SK-N-SH (cell line): ENCODE results near the gene MYCBPAP. TPM values are rescaled to one million over a fixed set of nuclear protein-coding genes. Genes with fewer than 3 reads are reported as not detected.

Experiments used
- CTCF ChIA-PET: fragments of 300-600, 350-600 bp; formaldehyde crosslinking; extraction: SDS; loops from one replicate; lab custom pipeline; 2021; lab: Yijun Ruan, JAX
- POLR2A ChIA-PET: fragments of 350-600 bp; sonication (Branson Sonifier 250); formaldehyde crosslinking; extraction: SDS; loops from one replicate; lab custom pipeline; 2020; ENCODE audit warnings: antibody characterized with exemption, inconsistent platforms; lab: Yijun Ruan, JAX
- DNase-seq: peaks from one replicate; pipeline ENCODE4 v3.0.0; 2012
- H2AFZ ChIP-seq: fragments of 200-600 bp; sonication (generic); 2 replicates; pipeline ENCODE4 v1.8.1; 2016; ENCODE audit warnings: antibody characterized with exemption, mild to moderate bottlenecking, low read depth
- H3F3A ChIP-seq: fragments of 200-600 bp; sonication (generic); replicated peaks from 2 replicates; pipeline ENCODE3; 2016; ENCODE audit warnings: antibody characterized with exemption, mild to moderate bottlenecking; ENCODE audit not compliant: insufficient read depth
- H3K27ac ChIP-seq, 2 experiments: fragments of 200-500 bp in 1 of 2; fragments of 200-600 bp in 1 of 2; sonication (Bioruptor generic) in 1 of 2; sonication (generic), shearing (Covaris generic) in 1 of 2; 2 replicates each; pipeline versions ENCODE4 v1.5.1 to v1.6.1; 2014 to 2016; ENCODE audit warnings: low read depth in 2 of 2, inconsistent platforms in 1 of 2, low read length in 1 of 2, mild to moderate bottlenecking in 1 of 2, mixed read lengths in 1 of 2
- H3K27me3 ChIP-seq: fragments of 200-600 bp; sonication (generic), shearing (Covaris generic); 2 replicates; pipeline ENCODE4 v1.6.1; 2016; ENCODE audit warnings: mixed run types; ENCODE audit not compliant: insufficient read depth
- H3K36me3 ChIP-seq, 2 experiments: fragments of 200-500 bp in 1 of 2; fragments of 200-600 bp in 1 of 2; sonication (Bioruptor generic) in 1 of 2; sonication (generic) in 1 of 2; replicated peaks in 1 of 2; 2 replicates each; pipeline versions ENCODE3 to v1.5.1; 2014 to 2016; ENCODE audit warnings: low read length in 1 of 2, mild to moderate bottlenecking in 1 of 2; ENCODE audit not compliant: insufficient read depth in 2 of 2, control insufficient read depth in 1 of 2
- H3K4me1 ChIP-seq, 2 experiments: fragments of 200-500 bp in 1 of 2; fragments of 200-600 bp in 1 of 2; sonication (Bioruptor generic) in 1 of 2; sonication (generic), shearing (Covaris generic) in 1 of 2; 2 replicates each; pipeline versions ENCODE4 v1.5.1 to v1.6.1; 2014 to 2016; ENCODE audit warnings: low read depth in 1 of 2, low read length in 1 of 2, mixed run types in 1 of 2; ENCODE audit not compliant: insufficient read depth in 2 of 2, control insufficient read depth in 1 of 2
- H3K4me2 ChIP-seq: fragments of 200-600 bp; sonication (generic), shearing (Covaris generic); 2 replicates; pipeline ENCODE4 v1.6.1; 2017; ENCODE audit warnings: mixed run types
- H3K4me3 ChIP-seq, 2 experiments: fragments of 200-500 bp in 1 of 2; fragments of 200-600 bp in 1 of 2; sonication (Bioruptor generic) in 1 of 2; sonication (generic), shearing (Covaris generic) in 1 of 2; 2 replicates each; pipeline versions ENCODE4 v1.5.1 to v1.8.1; 2014 to 2016; ENCODE audit warnings: low read depth in 2 of 2, inconsistent platforms in 1 of 2, low read length in 1 of 2, mild to moderate bottlenecking in 1 of 2, mixed read lengths in 1 of 2, moderate library complexity in 1 of 2
- H3K79me2 ChIP-seq: fragments of 200-600 bp; sonication (generic); 2 replicates; pipeline ENCODE4 v1.8.1; 2017; ENCODE audit warnings: mild to moderate bottlenecking; ENCODE audit not compliant: insufficient read depth
- H3K9ac ChIP-seq: fragments of 200-600 bp; sonication (generic); 2 replicates; pipeline ENCODE4 v1.6.1; 2017; ENCODE audit warnings: mixed run types
- H3K9me2 ChIP-seq: fragments of 200-600 bp; sonication (generic); 2 replicates; pipeline ENCODE4 v1.6.1; 2017; ENCODE audit warnings: mixed run types
- H3K9me3 ChIP-seq: fragments of 200-600 bp; sonication (generic); 2 replicates; pipeline ENCODE4 v1.6.1; 2017; ENCODE audit warnings: mixed run types, mild to moderate bottlenecking, moderate library complexity
- H4K20me1 ChIP-seq: fragments of 200-600 bp; sonication (generic); 2 replicates; pipeline ENCODE4 v1.6.1; 2017; ENCODE audit warnings: mild to moderate bottlenecking, mixed run types; ENCODE audit not compliant: insufficient read depth
- EP300 ChIP-seq, 2 experiments: IDR thresholded peaks; 2 replicates each; pipeline versions ENCODE4 v1.4.0 to v1.6.1; 2012; ENCODE audit warnings: borderline replicate concordance in 1 of 2, low read depth in 1 of 2, low read length in 1 of 2
- FOXM1 ChIP-seq: IDR thresholded peaks from 2 replicates; pipeline ENCODE4 v1.4.0; 2012; ENCODE audit warnings: low read depth, mild to moderate bottlenecking
- GATA2 ChIP-seq: sonication (generic); formaldehyde crosslinking; IDR thresholded peaks from 2 replicates; pipeline ENCODE4 v1.5.0; 2020; ENCODE audit warnings: mild to moderate bottlenecking, missing genetic modification reagents
- MAX ChIP-seq: IDR thresholded peaks from 2 replicates; pipeline ENCODE4 v1.4.0; 2012; ENCODE audit warnings: low read depth
- MXI1 ChIP-seq: IDR thresholded peaks from 2 replicates; pipeline ENCODE4 v1.6.1; 2012; ENCODE audit warnings: mild to moderate bottlenecking, low read depth, low read length, improper control_type of control experiment
- NFIC ChIP-seq: IDR thresholded peaks from 2 replicates; pipeline ENCODE4 v1.4.0; 2012; ENCODE audit warnings: borderline replicate concordance
- PBX3 ChIP-seq: IDR thresholded peaks from 2 replicates; pipeline ENCODE4; 2012
- POLR2AphosphoS5 ChIP-seq: IDR thresholded peaks from 2 replicates; pipeline ENCODE4 v1.6.1; 2012; ENCODE audit warnings: low read depth, low read length
- RAD21 ChIP-seq: IDR thresholded peaks from 2 replicates; pipeline ENCODE4 v1.6.1; 2012; ENCODE audit warnings: mild to moderate bottlenecking, low read length
- REST ChIP-seq: IDR thresholded peaks from 2 replicates; pipeline ENCODE4 v1.6.1; 2012; ENCODE audit warnings: mild to moderate bottlenecking, low read depth, low read length, moderate library complexity
- TEAD4 ChIP-seq: IDR thresholded peaks from 2 replicates; pipeline ENCODE4 v1.4.0; 2012; ENCODE audit warnings: mild to moderate bottlenecking, borderline replicate concordance; ENCODE audit not compliant: insufficient read depth
- USF1 ChIP-seq: IDR thresholded peaks from 2 replicates; pipeline ENCODE4 v1.4.0; 2012; ENCODE audit warnings: low read depth, borderline replicate concordance
- WGBS: methylation state at CpG from one replicate; pipeline ENCODE4 v1.1.6; 2017; ENCODE audit warnings: low lambda C conversion rate; 5-methylcytosine and 5-hydroxymethylcytosine counted together
- polyA plus RNA-seq, 3 experiments: library from polyadenylated mRNA; depleted of rRNA; stranded (reverse); fragments of >200 nt; gene quantifications; 2 replicates each; pipeline ENCODE4 v1.2.3, GENCODE V29; 2012

Gene MYCBPAP
- polyA plus RNA-seq, 1 of the 3 experiments (the other 2 are of a cell fraction), result 2.4 TPM

- no peak for TF ChIP-seq REST
- no peak for TF ChIP-seq MAX
These were observed 46.0 kb downstream of the MYCBPAP start (continued) for GRCh38 chr17:50554201-50554600.

GRCh38 chr17:50556803-50557202, 48.6 kb downstream of the MYCBPAP start:
- TF ChIP-seq RAD21 (peak; percentile 29; the same call in 1 of the 2 replicates), TEAD4 (no peak), GATA2 (CRISPR knock-in tag) (no peak), USF1 (no peak), MAX (no peak), PBX3 (no peak), POLR2AphosphoS5 (0 out of 2 replicates have a peak, but pooled peaks have one; percentile 23), EP300 (IDR thresholded peaks at IDR 0.05; ENCODE audit: borderline replicate concordance in 1 of 2, low read depth in 1 of 2, low read length in 1 of 2) (peak in 1 of 2 experiments; percentile 53; a peak in 1 of 4 replicates), NFIC (no peak), FOXM1 (no peak), MXI1 (peak; percentile 70)
- Histone ChIP-seq H4K20me1 (no peaks in the 10 kb centered on the region), H3F3A (peaks cover 11% of the 10 kb centered on the region), H3K27ac (peak overlapping the region in 1 of 2 experiments; percentile 75; a peak in 2 of 4 replicates), H3K27me3 (peaks cover 8% of the 10 kb centered on the region), H3K9me3 (no peaks in the 10 kb centered on the region), H3K4me2 (no peak overlapping the region), H3K9me2 (no peaks in the 10 kb centered on the region), H3K4me1 (peaks cover 7 to 48% of the 10 kb centered on the region in 2 experiments; a peak in 3 of 4 replicates), H3K36me3 (peaks cover 2 to 12% of the 10 kb centered on the region in 2 experiments), H3K79me2 (no peaks in the 10 kb centered on the region), H3K4me3 (no peak overlapping the region), H2AFZ (no peak overlapping the region), H3K9ac (no peak overlapping the region)
- ChIA-PET CTCF (interaction anchor here (0.6 to 24.2 kb wide), 15 partner anchors 10 to 162 kb away, joined by 3 to 1212 read pairs (median 3); partner anchors contain the start of genes LUC7L3 and SPATA20), POLR2A (interaction anchor here (1.3 to 1.4 kb wide), 2 partner anchors 45 to 69 kb away, joined by 3 to 4 read pairs; no protein-coding TSS in a partner anchor)
- 61% methylated on average over 5 of the region's 5 CpGs for WGBS
- DNase-seq, result peak; percentile 91
